Adrenal gland (tissue), 5 donors: Measurements from ENCODE around the gene RBM39.
"Not testable (repeated sequence)": the region's sequence is repeated elsewhere in the genome, so short reads cannot be mapped to it uniquely, and the experiment has no call there.

Experiments used
- CTCF ChIP-seq, 6 experiments: fragments of 450-650 bp in 4 of 6; fragments of 200-600 bp in 2 of 6; sonication (generic) in 1 of 6; IDR thresholded peaks; 1 replicate in 5 of 6; 2 replicates in 1 of 6; pipeline versions ENCODE4 v1.5.1 to v1.8.0; 2016 to 2021; ENCODE audit warnings: antibody characterized with exemption in 6 of 6, mild to moderate bottlenecking in 2 of 6, moderate library complexity in 1 of 6
- POLR2A ChIP-seq, 2 donors: fragments of 450-650 bp; IDR thresholded peaks; one replicate each; pipeline ENCODE4 v1.6.1; 2017; ENCODE audit warnings: antibody characterized with exemption in 2 of 2, mild to moderate bottlenecking in 2 of 2, moderate library complexity in 1 of 2
- donor health status: DM: no; HTN: no; CAD: no.

- not testable (repeated sequence) for TF ChIP-seq POLR2A, CTCF (IDR thresholded peaks at IDR 0.05)
These were observed 23.7 kb downstream of the RBM39 start for GRCh38 chr20:35718321-35718720.
